NCI-H774 (cell line): ENCODE results near the gene RAG1.

Source experiments
- DNase-seq: peaks from one replicate; lab custom pipeline; 2025; lab: John Stamatoyannopoulos, UW

RAG1 gene

DNA sequence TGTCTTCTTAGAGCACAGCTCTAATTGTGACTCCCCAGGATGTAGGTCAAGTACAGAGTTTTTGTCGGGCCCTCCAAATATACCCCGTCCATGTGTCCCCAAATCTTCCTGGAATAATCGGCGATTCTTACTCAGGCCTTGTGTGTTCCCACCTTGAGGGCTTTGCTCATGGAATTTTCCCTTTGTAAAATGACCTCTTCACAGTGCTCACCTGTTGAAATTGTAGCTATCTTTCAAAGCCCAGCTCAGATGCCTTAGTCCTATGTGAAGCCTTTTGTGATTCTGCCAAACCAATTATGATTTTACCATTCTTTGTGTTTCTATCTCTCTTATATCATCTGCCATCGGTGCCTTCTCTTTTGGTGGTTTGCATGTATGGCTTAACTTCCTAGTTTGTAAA lies 60.3 kb downstream of the RAG1 start:
- DNase-seq, result no peak

DNA sequence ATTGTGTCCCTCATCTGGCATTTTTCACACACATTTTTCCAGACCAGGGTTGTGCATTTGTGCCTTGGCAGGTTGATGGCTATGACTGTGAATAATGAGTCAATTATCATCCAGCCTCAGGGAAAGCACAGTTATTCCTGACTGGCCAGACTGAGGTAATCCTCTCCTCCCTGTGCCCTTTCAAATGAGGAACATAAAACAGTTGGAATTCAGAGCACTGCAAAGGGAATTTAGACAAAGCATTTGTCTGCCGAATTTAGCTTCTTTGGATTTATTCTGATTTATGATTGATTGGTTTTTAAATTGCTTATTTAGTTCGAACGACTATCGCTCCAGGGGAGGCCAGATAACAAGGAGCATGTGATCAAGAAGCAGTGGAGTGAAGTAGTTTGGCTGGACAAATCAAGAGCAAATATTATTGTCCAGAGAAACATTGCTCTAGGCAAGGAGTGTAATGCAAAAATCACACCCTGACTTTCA lies 61.0 kb downstream of the RAG1 start:
- DNase-seq, result no peak
